NB4 (cell line): ENCODE measurements around the gene RPTOR.
"Not testable (repeated sequence)": the region's sequence is repeated elsewhere in the genome, so short reads cannot be mapped to it uniquely, and the experiment has no call there.

Experiments
- DNase-seq: peaks from one replicate; pipeline ENCODE4 v3.0.0; 2010; ENCODE audit warnings: low read depth
- H3K4me3 ChIP-seq: one replicate; pipeline ENCODE4 v1.5.1; 2011; ENCODE audit warnings: mild to moderate bottlenecking, low read depth, low read length, moderate library complexity
- MAX ChIP-seq: IDR thresholded peaks from 2 replicates; pipeline ENCODE4 v1.6.1; 2011; ENCODE audit warnings: low read depth, low read length
- MYC ChIP-seq: IDR thresholded peaks from 2 replicates; pipeline ENCODE4 v1.6.1; 2011; ENCODE audit warnings: low read depth, low read length
- POLR2A ChIP-seq: IDR thresholded peaks from 2 replicates; pipeline ENCODE4 v1.6.1; 2011; ENCODE audit warnings: mild to moderate bottlenecking; ENCODE audit not compliant: insufficient read length; ENCODE audit errors: extremely low read depth
- TF ChIP-seq, protein P1 (sequence below): IDR thresholded peaks from one replicate; pipeline ENCODE4 v1.5.1; 2012; ENCODE audit warnings: low read depth, low read length

Gene RPTOR

DNA sequence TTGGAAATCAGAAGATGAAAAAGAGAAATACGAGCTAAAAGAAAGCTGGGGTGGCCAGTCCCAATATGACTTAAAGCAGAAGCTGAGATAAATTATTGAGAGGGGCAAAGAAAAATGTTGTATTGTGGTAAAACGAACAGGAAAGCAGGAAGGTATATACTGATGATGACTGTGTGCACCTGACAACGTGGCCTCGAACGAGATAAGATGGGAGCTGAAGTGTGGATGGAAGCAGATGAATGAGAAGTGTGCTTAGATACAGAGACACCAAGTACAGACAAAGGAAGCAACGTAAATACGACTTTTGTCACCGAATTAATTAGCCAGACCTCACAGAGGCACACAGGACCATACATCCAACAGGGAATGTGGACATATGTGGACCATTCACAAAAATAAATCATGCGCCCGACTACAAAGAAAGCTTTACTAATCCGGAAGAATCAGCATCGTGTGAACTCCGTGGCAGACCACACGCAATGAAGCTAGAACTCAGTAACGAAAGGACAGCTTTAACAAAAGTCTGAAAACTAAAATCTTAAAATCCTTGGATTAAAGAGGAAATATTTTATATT, 218.7 kb downstream of the RPTOR start:
- no peak overlapping the region for H3K4me3 ChIP-seq
- DNase-seq, result no peak
- TF ChIP-seq MAX (no peak), MYC (no peak), POLR2A (no peak)
- TF ChIP-seq, protein P1, sequence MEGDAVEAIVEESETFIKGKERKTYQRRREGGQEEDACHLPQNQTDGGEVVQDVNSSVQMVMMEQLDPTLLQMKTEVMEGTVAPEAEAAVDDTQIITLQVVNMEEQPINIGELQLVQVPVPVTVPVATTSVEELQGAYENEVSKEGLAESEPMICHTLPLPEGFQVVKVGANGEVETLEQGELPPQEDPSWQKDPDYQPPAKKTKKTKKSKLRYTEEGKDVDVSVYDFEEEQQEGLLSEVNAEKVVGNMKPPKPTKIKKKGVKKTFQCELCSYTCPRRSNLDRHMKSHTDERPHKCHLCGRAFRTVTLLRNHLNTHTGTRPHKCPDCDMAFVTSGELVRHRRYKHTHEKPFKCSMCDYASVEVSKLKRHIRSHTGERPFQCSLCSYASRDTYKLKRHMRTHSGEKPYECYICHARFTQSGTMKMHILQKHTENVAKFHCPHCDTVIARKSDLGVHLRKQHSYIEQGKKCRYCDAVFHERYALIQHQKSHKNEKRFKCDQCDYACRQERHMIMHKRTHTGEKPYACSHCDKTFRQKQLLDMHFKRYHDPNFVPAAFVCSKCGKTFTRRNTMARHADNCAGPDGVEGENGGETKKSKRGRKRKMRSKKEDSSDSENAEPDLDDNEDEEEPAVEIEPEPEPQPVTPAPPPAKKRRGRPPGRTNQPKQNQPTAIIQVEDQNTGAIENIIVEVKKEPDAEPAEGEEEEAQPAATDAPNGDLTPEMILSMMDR, result no peak

DNA sequence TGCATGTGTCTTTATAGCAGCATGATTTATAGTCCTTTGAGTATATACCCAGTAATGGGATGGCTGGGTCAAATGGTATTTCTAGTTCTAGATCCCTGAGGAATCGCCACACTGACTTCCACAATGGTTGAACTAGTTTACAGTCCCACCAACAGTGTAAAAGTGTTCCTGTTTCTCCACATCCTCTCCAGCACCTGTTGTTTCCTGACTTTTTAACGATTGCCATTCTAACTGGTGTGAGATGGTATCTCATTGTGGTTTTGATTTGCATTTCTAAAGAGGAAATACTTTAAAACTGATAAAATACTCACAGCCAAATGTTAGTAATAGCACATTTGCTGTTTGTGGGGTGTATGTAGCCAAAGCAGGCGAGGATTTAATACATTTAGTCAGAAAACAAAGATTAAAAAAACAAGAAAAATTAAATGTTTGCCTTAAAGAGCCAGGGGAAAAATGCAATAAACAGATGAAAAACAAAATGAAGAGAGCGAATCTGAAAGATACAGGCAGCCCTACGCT, 220.0 kb downstream of the RPTOR start:
- H3K4me3 ChIP-seq, result not testable (repeated sequence)
- DNase-seq, result peak; percentile 25

GRCh38 chr17:80765241-80765961, 220.8 kb downstream of the RPTOR start:
- TF ChIP-seq MAX (no peak), POLR2A (no peak), MYC (no peak)
- TF ChIP-seq, protein P1, result no peak
- peak; percentile 66 for DNase-seq
- H3K4me3 ChIP-seq, result no peak overlapping the region

DNA sequence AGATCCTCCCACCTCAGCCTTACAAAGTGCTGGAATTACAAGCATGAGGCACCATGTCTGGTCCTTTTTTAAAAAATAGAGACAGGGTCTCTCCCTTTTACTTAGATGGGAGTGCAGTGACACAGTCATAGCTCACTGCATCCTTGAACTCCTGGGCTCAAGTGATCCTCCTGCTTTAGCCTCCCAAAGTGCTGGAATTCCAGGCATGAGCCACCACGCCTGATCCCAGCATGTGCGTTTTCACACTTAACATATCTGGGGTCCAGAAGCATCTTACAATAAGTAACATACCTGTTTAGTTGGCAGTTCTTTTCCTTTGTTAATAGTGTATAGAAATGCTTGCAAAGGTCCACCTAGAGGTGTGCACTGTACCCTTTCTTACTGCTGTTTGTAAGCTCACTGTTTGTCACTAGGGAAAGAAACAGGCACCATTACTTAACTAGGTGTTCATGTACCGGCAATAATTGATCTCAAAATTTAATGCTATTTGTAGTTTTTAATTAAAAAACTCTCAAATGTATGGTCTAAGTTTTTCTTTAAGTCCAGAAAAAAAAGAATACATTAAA, 221.7 kb downstream of the RPTOR start:
- DNase-seq, result no peak
- TF ChIP-seq, protein P1, result no peak
- TF ChIP-seq MAX (no peak), MYC (no peak)
- no peak overlapping the region for H3K4me3 ChIP-seq

DNA sequence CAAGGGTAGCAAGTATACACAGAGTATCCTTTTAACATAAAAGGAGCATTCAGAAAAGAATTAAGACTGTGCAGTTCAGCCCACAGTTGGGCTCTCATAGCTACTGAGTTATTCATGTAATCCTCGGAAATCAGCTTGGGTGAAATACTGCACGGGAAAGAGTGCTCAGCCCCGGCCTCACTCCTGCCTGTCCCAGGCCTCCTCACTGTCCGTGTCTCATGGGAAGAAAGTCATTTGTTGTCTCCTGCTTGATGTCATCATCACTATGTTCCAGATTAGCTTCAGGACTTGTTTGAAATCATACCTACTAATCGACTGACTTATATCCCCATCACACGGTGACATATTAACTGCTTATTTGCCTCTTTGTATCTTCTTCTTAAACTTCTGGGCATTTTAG, 223.8 kb downstream of the RPTOR start:
- H3K4me3 ChIP-seq, result no peak overlapping the region
- TF ChIP-seq, protein P1, result no peak
- TF ChIP-seq MAX, result no peak
- TF ChIP-seq POLR2A, result no peak
- no peak for TF ChIP-seq MYC
- DNase-seq, result no peak

- no peak for TF ChIP-seq MAX
- TF ChIP-seq MYC, result no peak
- TF ChIP-seq, protein P1, result no peak
- no peak for TF ChIP-seq POLR2A
- DNase-seq, result no peak
- H3K4me3 ChIP-seq, result no peak overlapping the region
These were observed 224.3 kb downstream of the RPTOR start for GRCh38 chr17:80768936-80769335.
